ENCODE measurements around the gene IQCE. TPM values are rescaled to one million over a fixed set of nuclear protein-coding genes. Genes with fewer than 3 reads are reported as not detected.
"Not testable (repeated sequence)": the region's sequence is repeated elsewhere in the genome, so short reads cannot be mapped to it uniquely, and the experiment has no call there.

Gene IQCE
- total RNA-seq, 1 donor from 2014 or later, result 5.2 TPM

DNA sequence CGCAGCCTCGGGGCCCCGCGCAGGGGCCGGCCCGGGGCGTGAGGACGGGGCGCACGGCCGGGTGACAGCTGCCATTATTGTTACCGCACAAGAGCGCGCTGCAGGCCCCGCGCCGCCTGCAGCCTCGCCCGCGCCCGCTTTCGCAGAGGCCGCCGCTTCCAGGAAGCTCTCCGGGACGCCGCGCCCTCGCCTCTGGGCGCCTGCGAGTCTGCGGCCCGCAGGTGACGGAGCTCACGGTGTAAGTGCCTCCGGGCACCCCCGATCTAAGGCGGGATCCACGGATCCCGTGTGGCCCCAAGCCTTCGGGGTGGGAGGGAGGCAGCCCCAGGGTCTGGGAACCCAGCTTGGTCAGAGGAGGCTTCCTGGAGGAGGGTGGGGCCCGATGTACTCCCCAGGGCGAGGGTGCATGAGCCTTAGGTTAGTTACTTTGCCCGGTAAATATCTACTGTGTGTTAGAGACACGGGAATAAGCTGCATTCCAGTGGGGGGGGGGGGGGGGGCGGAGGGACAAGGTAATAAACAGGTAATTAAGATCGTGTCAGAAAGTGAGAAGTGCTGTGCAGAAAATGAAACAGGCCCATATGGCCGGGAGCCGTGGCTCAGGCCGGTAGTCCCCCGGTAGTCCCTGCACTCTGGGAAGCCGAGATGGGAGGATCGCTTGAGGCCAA lies 638 bp downstream of the IQCE start:
- no peaks in the 10 kb centered on the region for H3K27me3 ChIP-seq
- no peak for TF ChIP-seq POLR2AphosphoS5 (IDR thresholded peaks at IDR 0.05; ENCODE audit: insufficient read depth in 1 of 2, low read depth in 1 of 2)
- TF ChIP-seq, protein P1, sequence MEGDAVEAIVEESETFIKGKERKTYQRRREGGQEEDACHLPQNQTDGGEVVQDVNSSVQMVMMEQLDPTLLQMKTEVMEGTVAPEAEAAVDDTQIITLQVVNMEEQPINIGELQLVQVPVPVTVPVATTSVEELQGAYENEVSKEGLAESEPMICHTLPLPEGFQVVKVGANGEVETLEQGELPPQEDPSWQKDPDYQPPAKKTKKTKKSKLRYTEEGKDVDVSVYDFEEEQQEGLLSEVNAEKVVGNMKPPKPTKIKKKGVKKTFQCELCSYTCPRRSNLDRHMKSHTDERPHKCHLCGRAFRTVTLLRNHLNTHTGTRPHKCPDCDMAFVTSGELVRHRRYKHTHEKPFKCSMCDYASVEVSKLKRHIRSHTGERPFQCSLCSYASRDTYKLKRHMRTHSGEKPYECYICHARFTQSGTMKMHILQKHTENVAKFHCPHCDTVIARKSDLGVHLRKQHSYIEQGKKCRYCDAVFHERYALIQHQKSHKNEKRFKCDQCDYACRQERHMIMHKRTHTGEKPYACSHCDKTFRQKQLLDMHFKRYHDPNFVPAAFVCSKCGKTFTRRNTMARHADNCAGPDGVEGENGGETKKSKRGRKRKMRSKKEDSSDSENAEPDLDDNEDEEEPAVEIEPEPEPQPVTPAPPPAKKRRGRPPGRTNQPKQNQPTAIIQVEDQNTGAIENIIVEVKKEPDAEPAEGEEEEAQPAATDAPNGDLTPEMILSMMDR (IDR thresholded peaks at IDR 0.05), result no peak
- no peak for TF ChIP-seq POLR2A (IDR thresholded peaks at IDR 0.05)
- intact Hi-C loops (cut with DNase I), result loop anchor here (5.0 to 10.0 kb wide), 2 partner anchors 75 to 82 kb away; partner anchors contain the start of genes GRIFIN and TTYH3
- H3K4me3 ChIP-seq, result peak overlapping the region; percentile 68 to 96
- no peaks in the 10 kb centered on the region for H3K36me3 ChIP-seq
- H3K9me3 ChIP-seq, result no peaks in the 10 kb centered on the region
- peak overlapping the region; percentile 34 for H3K27ac ChIP-seq
- peaks cover 36% of the 10 kb centered on the region for H3K4me1 ChIP-seq
- DNase-seq (ENCODE audit: extremely low spot score in 2 of 2), result no peak

DNA sequence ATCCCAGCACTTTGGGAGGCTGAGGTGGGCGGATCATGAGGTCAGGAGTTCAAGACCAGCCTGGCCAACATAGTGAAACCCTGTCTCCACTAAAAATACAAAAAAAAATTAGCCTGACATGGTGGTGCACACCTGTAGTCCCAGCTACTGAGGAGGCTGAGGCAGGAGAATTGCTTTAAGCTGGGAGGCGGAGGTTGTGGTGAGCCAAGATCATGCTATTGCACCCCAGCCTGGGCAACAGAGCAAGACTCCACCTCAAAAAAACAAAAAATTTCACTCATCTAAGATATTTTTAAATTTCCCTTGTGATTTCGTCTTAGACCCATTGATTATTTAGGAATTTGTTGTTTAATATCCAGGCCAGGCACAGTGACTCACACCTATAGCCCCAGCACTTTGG lies 5.2 kb downstream of the IQCE start:
- H3K27me3 ChIP-seq; H3K4me3 ChIP-seq; H3K9me3 ChIP-seq; H3K36me3 ChIP-seq; DNase-seq (ENCODE audit: extremely low spot score in 2 of 2); intact Hi-C loops (cut with DNase I); H3K27ac ChIP-seq: not testable (repeated sequence)
- peaks cover 24% of the 10 kb centered on the region for H3K4me1 ChIP-seq

DNA sequence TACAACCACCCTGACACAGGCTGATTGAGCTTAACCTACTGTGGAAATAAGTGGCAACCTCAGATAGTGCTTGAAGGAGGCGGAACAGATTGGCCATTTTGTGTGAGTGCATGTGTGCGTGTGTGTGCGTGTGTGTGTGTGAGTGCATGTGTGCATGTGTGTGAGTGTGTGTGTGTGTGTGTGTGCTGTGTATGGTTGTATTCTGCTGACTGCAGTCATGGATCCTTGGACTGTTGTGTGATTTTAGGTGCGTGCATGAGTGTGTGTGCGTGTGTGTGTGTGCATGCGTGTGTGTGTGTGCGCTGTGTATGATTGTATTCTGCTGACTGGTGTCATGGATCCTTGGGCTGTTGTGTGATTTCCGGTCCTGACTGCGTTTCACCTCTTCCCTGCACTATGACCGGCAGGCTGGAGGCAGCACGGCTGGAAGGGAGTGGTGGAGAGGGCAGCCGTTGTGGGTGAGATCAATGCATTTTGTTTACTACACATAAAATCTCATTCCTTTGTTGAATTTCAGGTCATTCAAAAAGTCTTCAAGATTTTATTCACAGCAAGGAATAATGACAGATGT lies 6.3 kb downstream of the IQCE start:
- intact Hi-C loops (cut with DNase I), result no loop called here
- Histone ChIP-seq H3K4me3 (no peak overlapping the region), H3K27ac (no peak overlapping the region), H3K27me3 (no peaks in the 10 kb centered on the region), H3K4me1 (peaks cover 16% of the 10 kb centered on the region), H3K36me3 (no peaks in the 10 kb centered on the region), H3K9me3 (no peaks in the 10 kb centered on the region)
- no peak for DNase-seq (ENCODE audit: extremely low spot score in 2 of 2)
- TF ChIP-seq POLR2AphosphoS5 (IDR thresholded peaks at IDR 0.05; ENCODE audit: insufficient read depth in 1 of 2, low read depth in 1 of 2) (no peak), POLR2A (IDR thresholded peaks at IDR 0.05) (no peak)
- TF ChIP-seq, protein P1 (IDR thresholded peaks at IDR 0.05), result no peak

DNA sequence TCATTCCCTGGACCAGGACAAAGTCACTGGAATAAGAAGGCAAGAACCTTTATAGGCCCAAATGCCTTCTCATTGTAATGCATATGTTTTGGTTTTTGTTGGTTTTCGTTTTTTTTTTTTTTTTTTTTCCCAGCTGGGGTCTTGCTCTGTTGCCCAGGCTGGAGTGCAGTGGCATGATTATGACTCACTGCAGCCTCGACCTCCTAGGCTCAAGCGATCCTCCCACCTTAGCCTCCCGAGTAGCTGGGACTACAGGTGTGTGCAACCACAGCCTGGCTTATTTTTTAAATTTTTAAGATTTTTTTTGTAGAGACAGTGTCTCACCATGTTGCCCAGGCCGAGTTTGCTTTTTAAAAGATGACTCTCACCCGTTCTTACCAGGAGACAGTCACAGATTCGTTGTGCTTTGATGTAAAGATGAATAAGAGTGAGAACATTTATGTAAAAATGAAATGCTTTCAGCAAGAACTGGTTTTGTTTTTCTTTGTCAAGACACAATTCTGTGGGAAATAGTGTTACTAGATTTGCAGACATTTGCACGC lies 7.6 kb downstream of the IQCE start:
- peaks cover 4% of the 10 kb centered on the region for H3K4me1 ChIP-seq
- no peak for DNase-seq (ENCODE audit: extremely low spot score in 2 of 2)
- H3K4me3 ChIP-seq, result no peak overlapping the region
- no peaks in the 10 kb centered on the region for H3K9me3 ChIP-seq
- intact Hi-C loops (cut with DNase I), result no loop called here
- no peaks in the 10 kb centered on the region for H3K27me3 ChIP-seq
- H3K36me3 ChIP-seq, result no peaks in the 10 kb centered on the region
- H3K27ac ChIP-seq, result no peak overlapping the region
- TF ChIP-seq POLR2A (IDR thresholded peaks at IDR 0.05), result no peak

DNA sequence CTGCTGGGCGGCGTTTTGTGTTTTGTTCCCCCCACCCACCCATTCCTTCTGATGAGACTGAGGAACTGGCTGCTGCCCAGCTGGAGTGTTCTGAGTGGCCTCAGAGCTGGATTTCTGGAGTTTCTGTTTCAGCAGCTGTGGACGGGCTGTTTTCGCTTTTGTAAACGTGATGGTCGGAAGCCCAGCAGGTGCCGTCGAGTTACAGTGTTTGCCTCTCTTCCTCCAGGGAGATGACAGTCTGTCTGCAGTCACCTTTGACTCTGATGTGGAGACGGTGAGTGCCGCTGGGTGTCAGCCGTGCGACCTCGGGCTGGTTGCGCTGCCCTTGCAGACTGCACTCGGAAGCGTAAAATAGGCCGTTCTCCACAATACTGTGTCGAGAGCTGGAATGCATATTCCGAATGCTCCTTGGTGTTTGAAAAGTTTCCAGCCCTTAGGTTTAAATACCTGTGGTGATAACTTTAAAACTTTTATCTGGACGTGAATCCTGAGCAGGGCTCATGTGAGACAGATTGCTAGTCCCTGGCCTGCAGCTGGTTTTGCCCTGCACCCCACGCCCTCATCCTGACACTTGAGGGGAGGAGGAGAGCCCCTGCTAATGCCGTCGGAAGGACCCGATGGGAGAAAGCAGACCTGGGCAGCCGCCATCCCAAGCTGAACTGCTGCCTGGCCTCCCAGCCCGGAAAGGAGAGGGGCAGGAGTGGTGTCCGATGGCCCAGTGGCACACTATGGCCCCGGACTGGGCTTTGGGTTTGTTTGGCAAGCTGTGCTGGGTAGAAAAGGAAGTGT lies 8.3 kb downstream of the IQCE start:
- no peak for DNase-seq (ENCODE audit: extremely low spot score in 2 of 2)
- TF ChIP-seq POLR2A (IDR thresholded peaks at IDR 0.05), result no peak
- TF ChIP-seq, protein P1 (IDR thresholded peaks at IDR 0.05), result no peak
- TF ChIP-seq POLR2AphosphoS5 (IDR thresholded peaks at IDR 0.05; ENCODE audit: insufficient read depth in 1 of 2, low read depth in 1 of 2), result no peak
- intact Hi-C loops (cut with DNase I), result no loop called here
- Histone ChIP-seq H3K36me3 (no peaks in the 10 kb centered on the region), H3K9me3 (no peaks in the 10 kb centered on the region), H3K4me1 (peaks cover 4% of the 10 kb centered on the region), H3K27me3 (no peaks in the 10 kb centered on the region), H3K27ac (no peak overlapping the region), H3K4me3 (no peak overlapping the region)
